ENCODE results near the gene GRIN2A. TPM values are rescaled to one million over a fixed set of nuclear protein-coding genes. Genes with fewer than 3 reads are reported as not detected.

The GRIN2A gene
- total RNA-seq, 4 donors from 2014 or later: 0.32 to 3.6 (median 2.0) TPM

- no peaks in the 10 kb centered on the region for H3K36me3 ChIP-seq
- H3K27ac ChIP-seq (replicated peaks in 1 of 4): no peak overlapping the region
- H3K4me3 ChIP-seq: no peak overlapping the region
- no peak for DNase-seq (ENCODE audit: extremely low spot score)
- H3K9me3 ChIP-seq: no peaks in the 10 kb centered on the region
- no peaks in the 10 kb centered on the region for H3K27me3 ChIP-seq
- H3K4me1 ChIP-seq: peaks cover 10 to 22% (median 15%) of the 10 kb centered on the region in 4 donors
- intact Hi-C loops (cut with DNase I): no loop called here
- TF ChIP-seq EP300 (IDR thresholded peaks at IDR 0.05): no peak
- TF ChIP-seq CTCF (IDR thresholded peaks at IDR 0.05): no peak
- TF ChIP-seq POLR2A (IDR thresholded peaks at IDR 0.05; ENCODE audit: low read depth): no peak
- no peak for TF ChIP-seq POLR2AphosphoS5 (IDR thresholded peaks at IDR 0.05)
- 71% methylated on average over 8 of the region's 8 CpGs for WGBS
Observed at GRCh38 chr16:9934723-9935508, 247.3 kb downstream of the GRIN2A start.

- Histone ChIP-seq H3K36me3 (no peaks in the 10 kb centered on the region), H3K4me3 (no peak overlapping the region), H3K4me1 (peaks cover 10 to 22% (median 15%) of the 10 kb centered on the region in 4 donors), H3K27ac (replicated peaks in 1 of 4) (no peak overlapping the region), H3K9me3 (no peaks in the 10 kb centered on the region), H3K27me3 (no peaks in the 10 kb centered on the region)
- intact Hi-C loops (cut with DNase I): no loop called here
- WGBS: 40% methylated on average over 5 of the region's 5 CpGs
- DNase-seq (ENCODE audit: extremely low spot score): no peak
- TF ChIP-seq POLR2A (IDR thresholded peaks at IDR 0.05; ENCODE audit: low read depth): no peak
- TF ChIP-seq CTCF (IDR thresholded peaks at IDR 0.05): no peak
- no peak for TF ChIP-seq EP300 (IDR thresholded peaks at IDR 0.05)
- TF ChIP-seq POLR2AphosphoS5 (IDR thresholded peaks at IDR 0.05): no peak
Observed at GRCh38 chr16:9932919-9933653, 249.1 kb downstream of the GRIN2A start.

GRCh38 chr16:9932000-9932399 is 250.2 kb downstream of the GRIN2A start:
- Histone ChIP-seq H3K9me3 (no peaks in the 10 kb centered on the region), H3K36me3 (no peaks in the 10 kb centered on the region), H3K4me3 (no peak overlapping the region), H3K27me3 (no peaks in the 10 kb centered on the region), H3K27ac (replicated peaks in 1 of 4) (no peak overlapping the region), H3K4me1 (peaks cover 10 to 22% (median 15%) of the 10 kb centered on the region in 4 donors)
- intact Hi-C loops (cut with DNase I): no loop called here
- 88% methylated on average over 1 of the region's 1 CpG for WGBS
- no peak for TF ChIP-seq POLR2A (IDR thresholded peaks at IDR 0.05; ENCODE audit: low read depth)
- TF ChIP-seq CTCF (IDR thresholded peaks at IDR 0.05): no peak
- TF ChIP-seq POLR2AphosphoS5 (IDR thresholded peaks at IDR 0.05): no peak
- no peak for TF ChIP-seq EP300 (IDR thresholded peaks at IDR 0.05)
- DNase-seq (ENCODE audit: extremely low spot score): no peak

- H3K27me3 ChIP-seq: no peaks in the 10 kb centered on the region
- no peak for TF ChIP-seq POLR2A (IDR thresholded peaks at IDR 0.05; ENCODE audit: low read depth)
- no peak for TF ChIP-seq EP300 (IDR thresholded peaks at IDR 0.05)
- no peak for TF ChIP-seq POLR2AphosphoS5 (IDR thresholded peaks at IDR 0.05)
- TF ChIP-seq CTCF (IDR thresholded peaks at IDR 0.05): no peak
- no peaks in the 10 kb centered on the region for H3K36me3 ChIP-seq
- no peak for DNase-seq (ENCODE audit: extremely low spot score)
- H3K9me3 ChIP-seq: no peaks in the 10 kb centered on the region
- WGBS: 81% methylated on average over 4 of the region's 4 CpGs
- intact Hi-C loops (cut with DNase I): no loop called here
- no peak overlapping the region for H3K4me3 ChIP-seq
- H3K4me1 ChIP-seq: peaks cover 10 to 22% (median 15%) of the 10 kb centered on the region in 4 donors
- H3K27ac ChIP-seq (replicated peaks in 1 of 4): no peak overlapping the region
Observed at GRCh38 chr16:9929836-9930235, 252.4 kb downstream of the GRIN2A start.
